Measurements from ENCODE around the gene TOB2. TPM values are rescaled to one million over a fixed set of nuclear protein-coding genes. Genes with fewer than 3 reads are reported as not detected.

Gene TOB2
- total RNA-seq, 6 experiments from 2014 or later: 49.2 to 54.9 (median 51.9) TPM

- Mint-ChIP-seq H3K9me3 (no peaks in the 10 kb centered on the region), H3K4me1 (ENCODE audit: low read depth) (peaks cover 6% of the 10 kb centered on the region; the same call in 1 of the 2 replicates), H3K27ac (no peak overlapping the region), H3K27me3 (ENCODE audit: insufficient read depth) (no peaks in the 10 kb centered on the region; the same call in 1 of the 2 replicates), H3K4me3 (no peak overlapping the region), H3K36me3 (ENCODE audit: low read depth) (peaks cover 23% of the 10 kb centered on the region)
- DNase-seq: no peak
- no peak for TF ChIP-seq CTCF (IDR thresholded peaks at IDR 0.05)
Observed at GRCh38 chr22:41459431-41459830, 12.8 kb upstream of the TOB2 start.

- Mint-ChIP-seq H3K36me3 (ENCODE audit: low read depth) (peaks cover 17% of the 10 kb centered on the region), H3K27ac (no peak overlapping the region)
Observed at GRCh38 chr22:41458161-41458728, 11.6 kb upstream of the TOB2 start.

GRCh38 chr22:41448189-41448808 lies 1.7 kb upstream of the TOB2 start:
- Mint-ChIP-seq H3K9me3 (no peaks in the 10 kb centered on the region), H3K36me3 (ENCODE audit: low read depth) (peaks cover 23% of the 10 kb centered on the region), H3K4me1 (ENCODE audit: low read depth) (peaks cover 13% of the 10 kb centered on the region), H3K27me3 (ENCODE audit: insufficient read depth) (peaks cover 15% of the 10 kb centered on the region), H3K4me3 (peak overlapping the region; percentile 99), H3K27ac (peak overlapping the region; percentile 97)
- DNase-seq: peak; percentile 99
- TF ChIP-seq CTCF (IDR thresholded peaks at IDR 0.05): no peak

More at GRCh38 chr22:41458161-41458728, 11.6 kb upstream of the TOB2 start:
- no peak for TF ChIP-seq CTCF (IDR thresholded peaks at IDR 0.05)
- H3K4me3 Mint-ChIP-seq: no peak overlapping the region
- peaks cover 9% of the 10 kb centered on the region for H3K4me1 Mint-ChIP-seq (ENCODE audit: low read depth)
- H3K27me3 Mint-ChIP-seq (ENCODE audit: insufficient read depth): no peaks in the 10 kb centered on the region; the same call in none of the 2 replicates
- DNase-seq: no peak
- H3K9me3 Mint-ChIP-seq: no peaks in the 10 kb centered on the region

GRCh38 chr22:41447435-41448188 lies 1.0 kb upstream of the TOB2 start:
- H3K27me3 Mint-ChIP-seq (ENCODE audit: insufficient read depth): peaks cover 15% of the 10 kb centered on the region
- peaks cover 23% of the 10 kb centered on the region for H3K36me3 Mint-ChIP-seq (ENCODE audit: low read depth)
- H3K9me3 Mint-ChIP-seq: no peaks in the 10 kb centered on the region
- H3K4me3 Mint-ChIP-seq: peak overlapping the region; percentile 99
- TF ChIP-seq CTCF (IDR thresholded peaks at IDR 0.05): no peak
- DNase-seq: peak; percentile 36
- peak overlapping the region; percentile 97 for H3K27ac Mint-ChIP-seq
- peaks cover 17% of the 10 kb centered on the region for H3K4me1 Mint-ChIP-seq (ENCODE audit: low read depth)

GRCh38 chr22:41446057-41446501 lies 522 bp downstream of the TOB2 start:
- DNase-seq: no peak
- no peak for TF ChIP-seq CTCF (IDR thresholded peaks at IDR 0.05)
- no peaks in the 10 kb centered on the region for H3K9me3 Mint-ChIP-seq
- peak overlapping the region; percentile 99 for H3K4me3 Mint-ChIP-seq
- peak overlapping the region; percentile 97 for H3K27ac Mint-ChIP-seq
- peaks cover 13% of the 10 kb centered on the region; the same call in 1 of the 2 replicates for H3K27me3 Mint-ChIP-seq (ENCODE audit: insufficient read depth)
- H3K36me3 Mint-ChIP-seq (ENCODE audit: low read depth): peaks cover 23% of the 10 kb centered on the region
- peaks cover 23% of the 10 kb centered on the region for H3K4me1 Mint-ChIP-seq (ENCODE audit: low read depth)
